ENCODE data around the gene PPIL6.
"Not testable (repeated sequence)": the region's sequence is repeated elsewhere in the genome, so short reads cannot be mapped to it uniquely, and the experiment has no call there.

PPIL6 gene

GRCh38 chr6:109370792-109371191, 69.6 kb downstream of the PPIL6 start:
- no peak overlapping the region for H2AFZ ChIP-seq (ENCODE audit: low read length)
- H3K4me2 ChIP-seq (ENCODE audit: low read depth, low read length), result no peak overlapping the region
- H3K27ac ChIP-seq (ENCODE audit: low read length), result no peak overlapping the region
- H4K20me1 ChIP-seq (ENCODE audit: insufficient read depth, low read length), result no peaks in the 10 kb centered on the region
- no peaks in the 10 kb centered on the region for H3K27me3 ChIP-seq (replicated peaks; ENCODE audit: insufficient read depth, low read length)
- no peak overlapping the region for H3K4me3 ChIP-seq (ENCODE audit: low read length)
- no peaks in the 10 kb centered on the region for H3K9me3 ChIP-seq (replicated peaks; ENCODE audit: insufficient read depth, low read length)
- no peak overlapping the region for H3K9ac ChIP-seq (ENCODE audit: low read length)
- TF ChIP-seq CTCF (IDR thresholded peaks at IDR 0.05; ENCODE audit: low read length), result no peak
- TF ChIP-seq EZH2 (optimal IDR thresholded peaks at IDR 0.05; ENCODE audit: low read depth, low read length), result no peak
- H3K79me2 ChIP-seq (ENCODE audit: low read length), result peaks cover 74% of the 10 kb centered on the region
- H3K9me2 ChIP-seq (replicated peaks; ENCODE audit: insufficient read depth, low read length), result no peaks in the 10 kb centered on the region
- H3K36me3 ChIP-seq (replicated peaks; ENCODE audit: insufficient read depth, low read length), result peaks cover 53% of the 10 kb centered on the region
- no peak for DNase-seq
- no peaks in the 10 kb centered on the region for H3F3A ChIP-seq (ENCODE audit: insufficient read depth, low read length)
- no peaks in the 10 kb centered on the region for H3K4me1 ChIP-seq (ENCODE audit: low read length)

GRCh38 chr6:109370336-109370735, 70.1 kb downstream of the PPIL6 start:
- Histone ChIP-seq H4K20me1 (ENCODE audit: insufficient read depth, low read length) (no peaks in the 10 kb centered on the region), H3F3A (ENCODE audit: insufficient read depth, low read length) (no peaks in the 10 kb centered on the region), H3K27ac (ENCODE audit: low read length) (no peak overlapping the region), H3K9me3 (replicated peaks; ENCODE audit: insufficient read depth, low read length) (no peaks in the 10 kb centered on the region), H3K36me3 (replicated peaks; ENCODE audit: insufficient read depth, low read length) (peaks cover 54% of the 10 kb centered on the region), H3K9me2 (replicated peaks; ENCODE audit: insufficient read depth, low read length) (no peaks in the 10 kb centered on the region), H3K4me3 (ENCODE audit: low read length) (no peak overlapping the region), H3K4me1 (ENCODE audit: low read length) (no peaks in the 10 kb centered on the region), H3K79me2 (ENCODE audit: low read length) (peaks cover 69% of the 10 kb centered on the region), H3K4me2 (ENCODE audit: low read depth, low read length) (no peak overlapping the region), H3K27me3 (replicated peaks; ENCODE audit: insufficient read depth, low read length) (no peaks in the 10 kb centered on the region), H2AFZ (ENCODE audit: low read length) (no peak overlapping the region), H3K9ac (ENCODE audit: low read length) (no peak overlapping the region)
- TF ChIP-seq EZH2phosphoT487 (IDR thresholded peaks at IDR 0.05; ENCODE audit: low read length), result no peak
- no peak for DNase-seq

- Histone ChIP-seq H3K9me3 (replicated peaks; ENCODE audit: insufficient read depth, low read length) (no peaks in the 10 kb centered on the region), H3K9ac (ENCODE audit: low read length) (no peak overlapping the region), H3F3A (ENCODE audit: insufficient read depth, low read length) (no peaks in the 10 kb centered on the region), H3K36me3 (replicated peaks; ENCODE audit: insufficient read depth, low read length) (peaks cover 48% of the 10 kb centered on the region), H4K20me1 (ENCODE audit: insufficient read depth, low read length) (no peaks in the 10 kb centered on the region), H3K27me3 (replicated peaks; ENCODE audit: insufficient read depth, low read length) (no peaks in the 10 kb centered on the region), H3K27ac (ENCODE audit: low read length) (no peak overlapping the region), H3K79me2 (ENCODE audit: low read length) (peaks cover 63% of the 10 kb centered on the region), H3K9me2 (replicated peaks; ENCODE audit: insufficient read depth, low read length) (no peaks in the 10 kb centered on the region), H3K4me2 (ENCODE audit: low read depth, low read length) (no peak overlapping the region), H2AFZ (ENCODE audit: low read length) (no peak overlapping the region), H3K4me1 (ENCODE audit: low read length) (no peaks in the 10 kb centered on the region), H3K4me3 (ENCODE audit: low read length) (no peak overlapping the region)
- TF ChIP-seq EZH2 (optimal IDR thresholded peaks at IDR 0.05; ENCODE audit: low read depth, low read length), result no peak
- no peak for TF ChIP-seq EZH2phosphoT487 (IDR thresholded peaks at IDR 0.05; ENCODE audit: low read length)
- TF ChIP-seq CTCF (IDR thresholded peaks at IDR 0.05; ENCODE audit: low read length), result no peak
- no peak for DNase-seq
Observed at GRCh38 chr6:109369728-109370127, 70.7 kb downstream of the PPIL6 start.

- H3K79me2 ChIP-seq (ENCODE audit: low read length), result peaks cover 20% of the 10 kb centered on the region
- H3K4me3 ChIP-seq (ENCODE audit: low read length), result not testable (repeated sequence)
- peaks cover 31% of the 10 kb centered on the region for H3K36me3 ChIP-seq (replicated peaks; ENCODE audit: insufficient read depth, low read length)
Observed at GRCh38 chr6:109364382-109365078, 75.9 kb downstream of the PPIL6 start.

More at GRCh38 chr6:109364382-109365078, 75.9 kb downstream of the PPIL6 start:
- H3K9me2 ChIP-seq (replicated peaks; ENCODE audit: insufficient read depth, low read length); H4K20me1 ChIP-seq (ENCODE audit: insufficient read depth, low read length); DNase-seq; H2AFZ ChIP-seq (ENCODE audit: low read length); H3K9me3 ChIP-seq (replicated peaks; ENCODE audit: insufficient read depth, low read length); H3F3A ChIP-seq (ENCODE audit: insufficient read depth, low read length); H3K9ac ChIP-seq (ENCODE audit: low read length); H3K4me2 ChIP-seq (ENCODE audit: low read depth, low read length); H3K27me3 ChIP-seq (replicated peaks; ENCODE audit: insufficient read depth, low read length); H3K27ac ChIP-seq (ENCODE audit: low read length); H3K4me1 ChIP-seq (ENCODE audit: low read length): not testable (repeated sequence)

All from MM.1S (cell line).